Measurements from ENCODE around the gene TNFRSF12A.

TNFRSF12A gene

DNA sequence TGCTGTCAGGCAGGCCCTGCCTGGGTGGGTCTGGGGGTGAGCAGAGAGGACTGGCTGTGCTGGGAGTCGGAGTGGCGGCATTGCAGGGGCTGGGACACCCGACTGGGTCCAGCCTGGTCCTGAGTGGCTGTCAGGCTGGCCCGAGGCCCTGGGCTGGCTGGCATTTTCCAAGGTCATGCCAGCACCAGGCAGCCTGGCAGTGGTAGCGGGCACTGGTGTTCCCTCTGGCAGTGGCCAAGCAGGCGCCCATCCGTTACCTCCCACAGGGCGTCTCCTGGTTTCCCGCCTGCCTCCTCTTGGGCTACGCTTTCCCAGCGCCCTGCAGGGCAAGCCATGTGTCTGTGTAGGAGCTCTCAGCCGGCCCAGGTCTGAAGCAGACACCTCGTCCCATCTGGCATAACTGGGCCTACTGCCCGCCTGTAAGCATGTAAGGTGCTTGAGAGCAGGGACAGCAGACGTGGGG, 34.2 kb upstream of the TNFRSF12A start:
- DNase-seq (ENCODE audit: insufficient read length, low spot score), result no peak
- no peak for FAIRE-seq

DNA sequence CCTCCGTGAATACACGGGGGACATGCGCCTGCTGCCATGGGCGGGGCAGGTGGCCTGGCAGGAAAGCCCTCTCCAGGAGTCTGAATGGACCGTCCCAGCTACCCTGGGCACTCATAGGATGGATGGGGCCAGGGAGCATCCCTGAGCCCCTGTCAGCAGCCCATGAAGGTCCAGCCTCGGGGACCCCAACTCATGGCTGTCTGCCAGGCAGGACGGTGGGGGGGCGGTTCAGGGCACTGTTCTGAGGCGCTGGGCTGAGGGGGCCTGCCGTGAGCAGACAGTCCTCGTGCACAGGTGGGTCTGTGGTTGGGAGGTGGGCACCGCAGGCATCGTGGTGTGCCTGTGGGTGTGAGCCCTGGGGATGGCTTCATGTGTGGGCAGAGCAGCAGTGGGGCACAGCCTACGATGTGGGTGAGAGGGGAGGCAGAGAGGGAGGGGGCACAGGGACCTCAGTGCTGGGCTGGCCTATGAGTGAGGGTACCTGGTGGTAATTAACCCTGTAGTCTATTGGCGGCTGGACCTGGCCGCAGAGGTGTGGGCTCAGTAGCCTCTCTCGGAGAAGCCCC, 33.5 kb upstream of the TNFRSF12A start:
- no peak for FAIRE-seq
- DNase-seq (ENCODE audit: insufficient read length, low spot score), result no peak

DNA sequence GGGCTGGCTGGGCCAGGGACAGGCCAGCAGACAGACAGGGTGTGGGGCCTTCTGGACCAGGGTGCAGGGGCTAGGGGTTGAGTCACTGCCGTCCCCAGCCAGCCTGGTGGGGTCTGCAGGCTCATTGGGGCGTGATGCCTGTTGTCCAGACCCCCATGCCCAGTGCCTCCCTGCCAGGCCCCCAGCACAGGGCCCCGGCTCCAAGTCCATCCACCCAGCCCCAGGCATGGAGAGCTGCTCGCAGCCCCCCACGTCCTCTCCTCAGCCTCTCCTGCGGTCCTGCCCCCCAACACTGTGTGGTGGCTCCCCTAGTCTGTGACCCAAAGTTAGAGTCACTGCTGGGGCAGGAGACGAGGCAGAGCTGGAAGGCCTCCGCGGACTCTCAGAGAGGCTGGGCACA, 32.9 kb upstream of the TNFRSF12A start:
- no peak for DNase-seq (ENCODE audit: insufficient read length, low spot score)
- FAIRE-seq, result no peak

DNA sequence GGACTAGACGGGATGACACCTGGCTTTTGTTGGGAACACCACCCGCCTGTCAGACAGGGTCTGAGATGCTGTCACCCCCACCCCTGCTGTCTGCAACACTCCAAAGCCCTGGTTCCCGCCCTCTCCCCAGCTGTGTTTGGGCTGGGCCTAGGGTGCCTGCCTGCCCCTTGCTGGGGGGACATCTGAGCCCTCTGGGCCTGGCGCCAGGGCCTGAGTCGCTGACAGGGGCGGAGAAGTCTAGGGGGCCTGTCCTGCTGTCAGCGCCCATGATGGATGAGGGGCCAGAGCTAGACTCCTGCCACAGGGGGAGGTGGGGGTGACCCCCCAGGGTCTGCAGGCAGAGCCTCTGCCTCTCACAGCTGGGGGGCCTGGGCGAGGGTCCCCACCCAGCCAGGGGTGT, 32.3 kb upstream of the TNFRSF12A start:
- FAIRE-seq (no peak), DNase-seq (ENCODE audit: insufficient read length, low spot score) (no peak)

DNA sequence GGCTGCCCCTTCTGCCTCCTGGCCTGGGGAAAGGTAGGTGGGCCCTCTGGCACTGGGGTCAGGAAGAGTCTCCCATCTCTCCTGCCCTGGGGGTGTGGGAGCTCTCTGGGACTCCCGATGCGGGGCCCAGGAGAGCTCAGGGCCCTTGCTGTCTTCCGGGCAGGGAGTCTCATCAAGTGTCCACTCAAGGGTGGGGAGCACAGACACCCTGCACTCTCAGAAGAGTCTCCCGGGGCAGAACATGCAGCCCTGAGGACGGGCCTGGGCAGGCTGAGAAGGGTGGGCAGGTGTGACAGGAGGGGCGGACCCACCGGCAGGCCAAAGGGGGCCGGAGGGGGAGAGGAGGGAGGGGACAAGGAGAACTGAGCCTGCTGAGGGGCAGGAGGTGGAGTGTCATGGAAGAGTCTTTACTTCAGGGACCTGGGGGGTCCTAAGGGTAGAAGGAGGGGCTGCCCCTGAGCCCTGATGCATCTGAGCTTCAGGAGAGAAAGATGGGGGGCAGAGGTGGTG, 31.5 kb upstream of the TNFRSF12A start:
- DNase-seq (ENCODE audit: insufficient read length, low spot score) (no peak), FAIRE-seq (no peak)

DNA sequence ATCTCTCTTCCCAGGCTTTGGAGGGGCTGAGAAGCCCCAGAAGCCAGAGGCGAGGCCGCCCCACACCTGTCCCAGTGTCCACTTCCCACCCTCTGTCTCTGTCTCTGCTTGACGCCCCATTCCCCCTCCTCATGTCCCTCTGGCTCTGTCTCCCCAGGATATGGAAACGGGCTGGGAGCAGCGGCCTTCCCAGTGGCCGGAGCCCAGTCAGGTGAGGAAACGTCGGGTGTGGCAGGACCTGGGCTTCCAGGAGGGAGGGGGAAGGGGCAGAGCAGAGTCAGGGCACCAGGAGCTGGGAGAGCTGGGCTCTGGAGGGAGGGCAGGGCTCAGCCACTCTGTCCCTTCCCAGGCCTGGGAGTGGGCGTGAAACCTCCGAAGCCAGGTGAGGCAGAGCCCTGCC, 29.3 kb upstream of the TNFRSF12A start:
- DNase-seq (ENCODE audit: insufficient read length, low spot score) (no peak), FAIRE-seq (no peak)

DNA sequence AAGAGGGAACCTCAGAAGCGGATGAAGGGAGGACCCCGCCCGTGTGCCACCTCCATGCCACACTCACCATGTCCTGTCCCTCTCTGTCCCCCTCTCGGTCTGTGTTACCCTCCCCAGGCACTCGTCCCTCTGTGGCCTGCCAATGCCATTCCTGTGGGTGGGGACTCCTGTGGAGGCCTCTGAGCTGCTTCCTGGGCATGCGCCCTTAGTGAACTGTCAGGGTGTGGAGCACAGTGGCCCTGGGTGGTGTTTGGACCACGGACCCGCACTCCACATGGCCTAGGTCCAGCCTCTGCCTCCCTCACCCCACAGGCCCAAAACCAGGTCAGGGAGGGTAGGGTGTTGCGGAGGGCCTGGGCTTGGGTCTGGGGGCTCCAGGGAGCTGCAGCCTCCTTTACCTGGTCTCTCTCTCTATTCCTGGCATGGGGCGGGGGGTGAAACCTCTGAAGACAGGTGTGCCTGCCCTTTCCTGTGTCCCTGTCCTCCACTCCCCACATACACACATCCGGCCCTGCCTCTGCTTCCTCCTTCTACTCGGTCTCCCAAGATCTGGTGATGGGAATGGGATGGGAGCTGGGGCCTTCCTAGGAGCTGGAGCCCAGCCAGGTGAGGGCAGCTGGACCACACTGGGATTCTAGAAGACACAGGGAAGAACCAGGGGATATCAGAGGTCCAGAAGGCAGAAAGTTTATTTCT, 28.5 kb upstream of the TNFRSF12A start:
- FAIRE-seq (no peak), DNase-seq (ENCODE audit: insufficient read length, low spot score) (no peak)

DNA sequence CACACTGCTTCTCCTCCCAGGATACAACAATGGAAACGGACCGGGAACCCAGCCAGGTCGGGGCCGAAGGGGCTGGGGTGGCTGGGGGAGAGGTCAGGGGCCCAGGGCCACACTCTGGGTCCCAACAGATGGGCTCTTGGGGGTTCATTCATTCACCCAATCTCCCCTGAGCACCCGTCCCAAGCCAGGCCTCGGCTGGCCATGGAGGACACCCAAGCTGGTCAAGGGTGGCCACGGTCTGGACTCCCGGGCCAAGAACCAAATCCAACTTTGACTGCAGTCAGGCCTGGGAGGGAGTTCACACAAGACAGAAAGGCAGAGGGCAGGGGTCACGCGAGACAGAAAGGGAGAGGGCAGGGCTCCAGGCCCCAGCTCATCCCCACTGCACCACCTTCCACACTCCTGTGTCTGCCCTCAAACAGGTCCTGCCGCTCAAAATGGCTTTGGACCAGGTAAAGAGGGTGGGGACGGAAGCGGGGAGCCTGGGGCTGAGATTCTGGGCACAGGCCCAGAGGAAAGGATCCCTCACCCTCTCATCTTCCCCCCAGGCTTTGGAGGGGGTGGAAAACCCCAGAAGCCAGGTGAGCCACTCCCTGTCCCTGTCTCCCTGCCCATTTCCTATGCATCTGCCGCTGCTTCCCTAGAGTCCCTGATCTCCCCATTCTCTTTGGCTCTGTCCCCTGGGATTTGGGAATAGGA, 27.6 kb upstream of the TNFRSF12A start:
- DNase-seq (ENCODE audit: insufficient read length, low spot score), result no peak
- no peak for FAIRE-seq

DNA sequence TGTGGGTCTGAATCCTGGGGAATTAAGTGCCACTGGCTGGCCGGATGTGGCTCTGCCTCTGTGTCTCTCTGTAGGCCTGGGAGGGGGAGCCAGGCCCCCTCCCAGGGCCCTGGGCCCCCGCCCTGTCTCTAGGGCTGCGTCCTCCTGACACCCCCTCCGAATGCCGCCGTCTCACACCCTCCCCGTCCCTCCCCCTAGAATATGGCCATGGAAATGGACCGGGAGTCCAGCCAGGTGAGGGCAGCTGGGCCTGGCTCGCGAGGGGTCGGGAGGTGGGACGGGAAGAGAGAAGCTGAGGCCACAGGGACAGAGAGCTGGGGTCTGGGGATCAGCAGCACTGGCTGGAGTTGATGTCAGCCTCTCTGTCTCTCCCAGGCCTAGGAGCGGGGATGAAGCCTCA, 23.9 kb upstream of the TNFRSF12A start:
- DNase-seq (ENCODE audit: insufficient read length, low spot score), result no peak
- FAIRE-seq, result no peak

DNA sequence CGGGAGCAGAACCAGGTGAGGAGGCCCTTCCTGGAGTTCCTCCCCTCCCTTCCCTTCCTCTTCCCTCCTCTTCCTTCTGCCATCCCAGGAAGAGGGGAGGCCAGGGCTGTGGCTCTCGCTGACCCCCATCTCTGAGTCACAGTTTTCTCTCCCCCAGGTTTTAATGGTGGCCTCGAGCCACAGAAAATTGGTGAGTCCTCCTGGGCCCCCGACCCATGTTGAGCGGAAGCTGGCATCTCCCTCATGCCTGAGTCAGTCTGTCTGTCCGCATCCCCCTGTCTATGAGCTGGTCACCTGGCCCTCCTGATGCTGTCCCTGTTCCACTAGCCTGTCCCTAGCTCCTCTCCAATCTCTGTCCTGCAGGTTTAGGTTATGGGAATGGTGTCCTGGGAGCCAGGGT, 20.2 kb upstream of the TNFRSF12A start:
- DNase-seq (ENCODE audit: insufficient read length, low spot score) (no peak), FAIRE-seq (no peak)

DNA sequence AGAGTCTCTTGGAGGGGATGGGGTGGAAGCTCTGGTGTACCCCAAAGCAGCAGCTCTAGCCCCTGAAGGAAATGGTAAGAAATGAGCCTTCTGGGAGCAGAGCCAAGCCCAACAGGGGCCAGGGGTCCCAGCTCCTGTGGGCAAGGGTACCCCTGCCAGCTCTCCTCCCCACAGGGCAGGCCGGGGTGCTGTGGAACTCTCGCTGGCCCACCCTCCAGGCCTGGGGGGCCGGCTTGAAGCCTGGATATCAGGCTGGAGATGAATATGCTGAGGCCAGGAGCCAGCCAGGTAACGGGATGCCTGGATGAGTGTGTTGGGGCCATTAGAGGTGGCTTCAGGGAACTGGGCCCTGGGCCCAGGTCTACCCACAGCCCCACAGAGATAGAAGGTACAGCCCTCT, 19.6 kb upstream of the TNFRSF12A start:
- DNase-seq (ENCODE audit: insufficient read length, low spot score), result no peak
- FAIRE-seq, result no peak

DNA sequence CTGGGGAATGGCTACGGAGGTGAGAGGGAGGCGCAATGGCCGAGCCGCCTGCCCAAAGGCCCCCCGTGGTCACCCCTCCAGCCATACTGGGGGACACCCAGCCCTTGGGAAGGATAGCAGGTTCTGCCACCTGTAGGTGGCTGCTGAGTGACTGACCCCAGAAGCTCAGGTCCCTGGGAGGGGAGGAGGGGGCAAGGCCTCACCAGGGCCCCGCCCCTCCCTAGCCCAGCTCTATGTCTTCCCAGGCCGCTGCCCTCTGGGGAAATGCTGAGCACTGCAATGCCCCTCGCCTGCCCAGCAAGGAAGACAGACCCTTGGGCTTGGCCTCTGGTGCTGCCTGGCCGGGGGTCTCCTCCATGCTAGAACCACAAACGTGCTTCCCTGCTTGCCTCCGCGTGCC, 18.9 kb upstream of the TNFRSF12A start:
- no peak for FAIRE-seq
- no peak for DNase-seq (ENCODE audit: insufficient read length, low spot score)

DNA sequence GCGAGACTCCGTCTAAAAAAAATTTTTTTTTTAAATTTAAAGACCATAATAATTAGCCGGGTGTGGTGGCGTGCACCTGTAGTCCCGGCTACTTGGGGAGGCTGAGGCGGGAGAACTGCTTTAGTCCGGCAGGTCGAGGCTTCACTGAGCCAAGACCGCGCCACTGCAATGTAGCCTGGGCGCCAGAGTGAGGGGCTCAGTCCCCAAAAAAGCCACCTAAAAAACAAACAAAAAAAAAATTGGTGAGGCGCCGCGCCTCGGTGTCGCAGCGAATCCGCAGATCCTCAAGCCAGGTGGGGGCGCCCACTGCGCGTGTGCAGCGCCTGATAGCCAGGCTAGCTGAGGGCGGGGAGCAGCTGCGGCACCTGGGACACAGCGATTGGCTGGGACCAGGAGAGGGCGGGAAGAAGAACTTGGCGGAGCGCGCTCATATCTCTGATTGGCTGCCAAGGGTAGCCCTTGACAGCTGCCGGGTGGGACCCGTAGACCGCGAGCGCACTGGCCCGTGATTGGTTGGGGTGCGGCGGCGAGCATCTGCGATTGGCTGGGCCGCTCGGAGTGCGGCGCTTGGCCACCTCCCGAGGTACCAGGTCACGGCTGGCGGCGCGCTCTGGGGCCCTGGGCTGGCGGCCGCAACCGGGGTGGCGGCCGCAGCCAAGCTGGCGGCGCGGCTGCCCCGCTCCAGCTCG, 16.4 kb upstream of the TNFRSF12A start:
- peak; percentile 98 for FAIRE-seq
- peak; percentile 99 for DNase-seq (ENCODE audit: insufficient read length, low spot score)

DNA sequence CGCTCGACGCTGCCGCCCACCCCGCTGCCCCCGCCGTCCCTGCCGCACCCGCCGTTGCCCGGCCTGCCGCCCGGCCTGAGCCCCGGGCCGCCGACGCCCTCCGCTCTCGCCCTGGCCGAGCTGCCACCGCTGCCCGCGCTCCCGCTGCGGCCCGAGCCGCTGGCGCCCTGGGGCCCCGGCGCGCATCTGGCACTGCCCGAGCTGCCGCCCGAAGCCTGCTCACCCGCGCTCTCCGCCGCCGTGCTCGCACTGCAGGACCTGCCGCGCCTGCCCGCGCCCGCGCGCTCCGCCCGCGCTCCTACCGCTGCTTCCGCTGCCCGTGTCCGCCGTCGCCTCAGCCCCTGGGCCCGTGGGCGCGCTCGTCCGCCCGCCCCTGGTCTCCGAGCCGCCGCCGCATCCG, 15.8 kb upstream of the TNFRSF12A start:
- DNase-seq (ENCODE audit: insufficient read length, low spot score) (no peak), FAIRE-seq (no peak)

DNA sequence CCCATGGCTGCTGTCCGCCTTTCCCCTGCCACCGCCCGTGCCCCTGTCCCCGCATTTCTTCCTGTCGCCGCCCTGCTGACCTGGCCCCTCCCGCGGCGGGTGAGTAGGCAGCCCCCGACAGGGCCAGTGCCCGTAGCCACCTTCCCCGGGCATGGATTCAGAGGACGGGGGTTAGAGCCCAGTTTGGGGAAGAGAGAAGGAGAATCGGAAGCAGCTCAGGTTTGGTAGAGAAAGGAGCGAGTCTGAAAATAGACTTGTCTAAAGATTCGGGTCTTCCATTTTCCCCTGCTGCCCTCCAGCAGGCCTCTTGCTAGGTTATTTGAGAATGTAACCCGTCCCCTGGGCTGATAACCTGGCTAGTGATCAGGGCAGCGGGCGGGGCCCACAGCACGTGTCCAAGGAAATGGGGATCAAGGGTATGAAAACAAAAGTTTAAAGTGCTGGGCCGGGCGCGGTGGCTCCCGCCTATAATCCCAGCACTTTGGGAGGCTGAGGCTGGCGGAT, 15.3 kb upstream of the TNFRSF12A start:
- DNase-seq (ENCODE audit: insufficient read length, low spot score), result peak; percentile 28
- FAIRE-seq, result no peak

DNA sequence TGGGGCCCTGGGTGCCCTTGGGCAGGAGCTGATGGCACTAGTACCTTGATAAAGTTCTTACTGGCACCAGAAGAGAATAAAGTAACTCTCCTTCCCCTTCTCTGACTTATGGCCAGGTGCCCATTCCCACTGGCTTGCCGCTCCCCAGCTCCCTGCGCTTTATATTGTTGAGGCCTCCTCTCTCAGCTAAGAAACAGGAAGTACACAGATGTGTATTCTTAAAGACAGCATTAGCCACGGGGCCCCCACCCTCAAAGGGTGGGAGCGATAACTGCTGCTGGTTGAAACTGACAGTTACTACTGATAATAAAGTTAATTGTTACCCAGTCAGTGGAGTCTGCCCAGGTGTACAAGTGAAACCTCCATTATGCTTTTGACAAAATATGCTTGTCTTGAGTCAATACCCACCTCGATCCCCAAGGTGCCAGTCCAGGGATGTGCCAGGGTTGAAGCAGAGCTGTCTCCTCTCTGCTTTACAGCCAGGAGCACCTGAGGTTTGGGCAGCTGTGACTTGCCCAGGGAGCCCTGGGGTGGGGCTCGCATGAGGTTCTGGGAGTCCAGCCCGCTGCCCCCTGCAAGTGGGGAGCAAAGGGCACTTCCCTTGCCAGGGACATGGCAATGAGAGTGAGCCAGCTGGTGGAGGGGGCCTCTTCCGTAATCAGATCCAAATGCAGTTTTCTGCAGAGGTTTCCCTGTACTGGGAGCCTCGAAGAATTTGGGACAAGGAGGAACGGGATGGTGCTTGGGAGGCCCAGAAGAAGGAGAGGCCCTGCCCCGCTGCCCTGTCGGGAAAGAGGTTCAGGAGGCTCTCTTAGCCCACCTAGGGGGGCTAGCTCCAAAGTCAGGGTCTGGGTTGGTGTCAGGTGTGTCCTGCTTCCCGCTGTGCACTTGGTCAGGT, 12.9 kb upstream of the TNFRSF12A start:
- no peak for DNase-seq (ENCODE audit: insufficient read length, low spot score)
- no peak for FAIRE-seq

DNA sequence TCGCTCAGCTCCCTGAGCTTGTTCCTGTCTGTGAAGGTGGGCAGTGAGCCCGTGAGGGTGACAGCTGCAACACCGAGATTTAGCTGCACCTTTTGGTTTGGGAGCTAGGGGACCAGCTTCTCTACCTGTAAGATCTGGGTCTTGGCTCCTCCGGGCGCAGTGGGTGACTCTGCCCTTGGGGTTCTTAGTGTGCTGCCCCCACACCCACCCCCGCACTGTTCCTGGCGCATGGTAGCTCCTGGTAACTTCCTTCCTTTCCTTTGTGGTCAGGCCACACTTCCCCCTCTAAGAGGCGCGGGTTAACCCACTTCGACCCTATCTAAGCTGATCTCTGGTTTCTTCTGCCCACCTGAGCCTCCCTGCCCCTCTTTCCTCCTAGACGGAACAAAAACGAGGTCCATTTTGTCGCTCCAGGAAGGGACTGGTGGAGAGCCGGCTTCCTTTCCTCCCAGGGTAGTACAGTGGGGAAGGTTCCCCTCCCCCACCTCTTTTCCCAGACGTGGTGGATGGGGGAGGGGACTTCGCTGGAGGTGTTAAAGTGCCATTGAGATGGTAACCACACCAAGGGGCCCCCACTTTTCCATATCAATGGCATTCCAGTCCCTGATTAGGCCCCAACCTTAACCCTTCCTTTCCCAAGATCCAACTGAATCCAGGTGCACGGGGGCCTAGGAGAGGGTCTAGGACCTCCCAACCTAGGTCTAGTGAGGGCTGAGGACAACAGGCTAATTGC, 12.0 kb upstream of the TNFRSF12A start:
- DNase-seq (ENCODE audit: insufficient read length, low spot score) (no peak), FAIRE-seq (no peak)

DNA sequence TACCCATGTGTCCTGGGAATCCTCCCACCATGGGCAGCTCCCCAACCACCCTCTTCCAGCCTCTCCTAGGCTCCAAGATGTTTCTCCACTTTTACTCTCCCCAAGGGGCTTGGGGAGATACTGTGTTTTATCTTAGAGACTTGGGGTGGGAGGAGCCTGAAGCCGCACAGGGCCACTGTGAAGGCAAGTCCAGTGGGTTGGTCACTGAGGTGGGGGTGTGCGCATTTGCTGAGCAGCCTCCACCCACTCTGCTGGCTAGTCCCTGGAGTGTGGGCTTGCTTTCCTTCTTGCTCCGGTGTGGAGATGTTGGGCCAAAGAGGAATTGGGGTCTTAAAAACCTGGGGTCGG, 11.5 kb upstream of the TNFRSF12A start:
- DNase-seq (ENCODE audit: insufficient read length, low spot score) (no peak), FAIRE-seq (no peak)

DNA sequence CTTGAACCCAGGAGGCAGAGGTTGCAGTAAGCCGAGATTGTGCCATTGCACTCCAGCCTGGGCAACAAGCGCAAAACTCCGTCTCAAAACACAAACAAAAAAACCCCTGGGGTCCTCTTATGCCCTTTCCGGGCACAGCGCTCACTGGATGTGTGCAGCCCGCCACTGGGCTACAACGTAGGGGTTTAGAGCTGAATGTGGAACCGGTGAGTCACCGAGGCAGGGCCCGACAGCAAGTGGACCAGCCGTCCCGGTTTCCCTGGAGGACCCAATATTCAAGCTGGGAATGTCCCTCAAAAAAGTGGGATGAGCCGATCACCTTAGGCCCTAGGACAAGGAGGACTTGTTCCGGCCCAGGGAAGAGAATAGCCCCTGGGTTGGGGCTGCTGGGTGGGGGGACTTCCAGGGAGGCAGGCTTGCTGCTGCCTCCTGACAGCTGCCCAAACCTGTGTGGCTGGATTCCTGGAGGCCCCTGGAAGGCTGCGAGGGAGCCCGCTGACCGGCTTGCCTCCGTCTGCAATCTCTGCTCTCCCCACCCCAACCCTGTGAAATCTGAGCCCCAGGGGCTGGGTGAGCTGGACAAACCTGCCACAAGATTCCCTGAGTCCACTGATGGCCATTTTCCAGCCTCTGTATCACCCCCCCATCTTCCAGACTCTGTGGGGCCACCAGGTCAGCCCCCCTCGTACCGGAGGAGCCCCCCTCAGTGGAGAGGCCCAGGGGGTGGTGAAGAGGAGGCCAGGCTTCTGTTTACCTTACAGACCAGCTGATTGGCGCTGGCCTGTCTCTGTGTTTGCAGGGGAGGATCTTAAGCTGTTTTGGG, 10.4 kb upstream of the TNFRSF12A start:
- FAIRE-seq, result peak; percentile 23
- peak; percentile 43 for DNase-seq (ENCODE audit: insufficient read length, low spot score)
